ENCODE data around the gene SCN5A. TPM values are rescaled to one million over a fixed set of nuclear protein-coding genes. Genes with fewer than 3 reads are reported as not detected.

The SCN5A gene
- polyA plus RNA-seq, 1 experiment: 0.74 TPM

- ChIA-PET CTCF (interaction anchor here (1.0 kb wide), 1 partner anchor 242 kb away, joined by 3 read pairs; no protein-coding TSS in a partner anchor), POLR2A (no interaction called here)
- H3K27me3 ChIP-seq (ENCODE audit: control insufficient read depth, insufficient read depth, low read length): no peaks in the 10 kb centered on the region
- no peak for TF ChIP-seq CTCF (IDR thresholded peaks at IDR 0.05; ENCODE audit: insufficient read depth, low read depth, low read length)
- no peak for DNase-seq (ENCODE audit: low read depth)
- no peaks in the 10 kb centered on the region for H3K36me3 ChIP-seq (ENCODE audit: control insufficient read depth, insufficient read depth, low read length)
- H3K4me3 ChIP-seq (ENCODE audit: low read depth, low read length): no peak overlapping the region
Observed at GRCh38 chr3:38601956-38602550, 47.4 kb downstream of the SCN5A start.

- Histone ChIP-seq H3K27me3 (ENCODE audit: control insufficient read depth, insufficient read depth, low read length) (no peaks in the 10 kb centered on the region), H3K36me3 (ENCODE audit: control insufficient read depth, insufficient read depth, low read length) (no peaks in the 10 kb centered on the region), H3K4me3 (ENCODE audit: low read depth, low read length) (no peak overlapping the region)
- TF ChIP-seq CTCF (IDR thresholded peaks at IDR 0.05; ENCODE audit: insufficient read depth, low read depth, low read length): no peak
- no peak for DNase-seq (ENCODE audit: low read depth)
- ChIA-PET POLR2A (no interaction called here), CTCF (no interaction called here)
Observed at GRCh38 chr3:38600551-38600950, 48.9 kb downstream of the SCN5A start.

- H3K36me3 ChIP-seq (ENCODE audit: control insufficient read depth, insufficient read depth, low read length): no peaks in the 10 kb centered on the region
- no peak for DNase-seq (ENCODE audit: low read depth)
Observed at GRCh38 chr3:38599886-38600285, 49.6 kb downstream of the SCN5A start.

GRCh38 chr3:38598791-38599190 lies 50.7 kb downstream of the SCN5A start:
- no peak overlapping the region for H3K4me3 ChIP-seq (ENCODE audit: low read depth, low read length)
- no peaks in the 10 kb centered on the region for H3K36me3 ChIP-seq (ENCODE audit: control insufficient read depth, insufficient read depth, low read length)
- ChIA-PET POLR2A (no interaction called here), CTCF (no interaction called here)
- no peak for DNase-seq (ENCODE audit: low read depth)
- no peak for TF ChIP-seq CTCF (IDR thresholded peaks at IDR 0.05; ENCODE audit: insufficient read depth, low read depth, low read length)
- no peaks in the 10 kb centered on the region for H3K27me3 ChIP-seq (ENCODE audit: control insufficient read depth, insufficient read depth, low read length)

More at GRCh38 chr3:38599886-38600285, 49.6 kb downstream of the SCN5A start:
- H3K4me3 ChIP-seq (ENCODE audit: low read depth, low read length): no peak overlapping the region
- POLR2A ChIA-PET: no interaction called here
- no peak for TF ChIP-seq CTCF (IDR thresholded peaks at IDR 0.05; ENCODE audit: insufficient read depth, low read depth, low read length)
- CTCF ChIA-PET: no interaction called here
- no peaks in the 10 kb centered on the region for H3K27me3 ChIP-seq (ENCODE audit: control insufficient read depth, insufficient read depth, low read length)

- Histone ChIP-seq H3K4me3 (ENCODE audit: low read depth, low read length) (no peak overlapping the region), H3K36me3 (ENCODE audit: control insufficient read depth, insufficient read depth, low read length) (no peaks in the 10 kb centered on the region), H3K27me3 (ENCODE audit: control insufficient read depth, insufficient read depth, low read length) (no peaks in the 10 kb centered on the region)
- CTCF ChIA-PET: interaction anchor here (0.6 to 1.1 kb wide), 3 partner anchors 58 to 1147 kb away, joined by 3 to 4 read pairs (median 3); no protein-coding TSS in a partner anchor
- no peak for DNase-seq (ENCODE audit: low read depth)
- no peak for TF ChIP-seq CTCF (IDR thresholded peaks at IDR 0.05; ENCODE audit: insufficient read depth, low read depth, low read length)
- POLR2A ChIA-PET: no interaction called here
Observed at GRCh38 chr3:38597502-38598060, 51.9 kb downstream of the SCN5A start.
